Type B pancreatic cell (in vitro differentiated cells): ENCODE data around the gene SH2B3. TPM values are rescaled to one million over a fixed set of nuclear protein-coding genes. Genes with fewer than 3 reads are reported as not detected.
A peak's percentile ranks its signal among the peaks of the same experiment; 100 is the strongest.

Experiments used
- DNase-seq: peaks from one replicate; pipeline ENCODE4 v3.0.0; 2021; ENCODE audit warnings: mixed read lengths; ENCODE audit not compliant: unreplicated experiment; ENCODE audit errors: extremely low spot score
- H3K27ac Mint-ChIP-seq: 2 replicates; pipeline ENCODE4 v1.8.0; 2021; ENCODE audit warnings: mild to moderate bottlenecking, mixed read lengths
- H3K27me3 Mint-ChIP-seq: 2 replicates; pipeline ENCODE4 v1.8.0; 2021; ENCODE audit warnings: mixed read lengths
- H3K36me3 Mint-ChIP-seq: 2 replicates; pipeline ENCODE4 v1.8.0; 2021; ENCODE audit warnings: mixed read lengths
- H3K4me1 Mint-ChIP-seq: one replicate; pipeline ENCODE4 v1.8.0; 2021; ENCODE audit warnings: mixed read lengths; ENCODE audit not compliant: unreplicated experiment
- H3K4me3 Mint-ChIP-seq: 2 replicates; pipeline ENCODE4 v1.8.0; 2021; ENCODE audit warnings: mild to moderate bottlenecking, mixed read lengths
- H3K9me3 Mint-ChIP-seq: 2 replicates; pipeline ENCODE4 v1.8.0; 2021; ENCODE audit warnings: mixed read lengths
- CTCF ChIP-seq: fragments of 200-600 bp; sonication (generic); conservative IDR thresholded peaks from 2 replicates; pipeline ENCODE4 v1.5.0; 2021; ENCODE audit warnings: antibody characterized with exemption, mild to moderate bottlenecking
- total RNA-seq: library from RNA; stranded (reverse); gene quantifications from 2 replicates; pipeline ENCODE4 v1.2.1, GENCODE V29; 2021; ENCODE audit warnings: low replicate concordance

The SH2B3 gene
- total RNA-seq, 1 donor from 2014 or later: 5.2 TPM

DNA sequence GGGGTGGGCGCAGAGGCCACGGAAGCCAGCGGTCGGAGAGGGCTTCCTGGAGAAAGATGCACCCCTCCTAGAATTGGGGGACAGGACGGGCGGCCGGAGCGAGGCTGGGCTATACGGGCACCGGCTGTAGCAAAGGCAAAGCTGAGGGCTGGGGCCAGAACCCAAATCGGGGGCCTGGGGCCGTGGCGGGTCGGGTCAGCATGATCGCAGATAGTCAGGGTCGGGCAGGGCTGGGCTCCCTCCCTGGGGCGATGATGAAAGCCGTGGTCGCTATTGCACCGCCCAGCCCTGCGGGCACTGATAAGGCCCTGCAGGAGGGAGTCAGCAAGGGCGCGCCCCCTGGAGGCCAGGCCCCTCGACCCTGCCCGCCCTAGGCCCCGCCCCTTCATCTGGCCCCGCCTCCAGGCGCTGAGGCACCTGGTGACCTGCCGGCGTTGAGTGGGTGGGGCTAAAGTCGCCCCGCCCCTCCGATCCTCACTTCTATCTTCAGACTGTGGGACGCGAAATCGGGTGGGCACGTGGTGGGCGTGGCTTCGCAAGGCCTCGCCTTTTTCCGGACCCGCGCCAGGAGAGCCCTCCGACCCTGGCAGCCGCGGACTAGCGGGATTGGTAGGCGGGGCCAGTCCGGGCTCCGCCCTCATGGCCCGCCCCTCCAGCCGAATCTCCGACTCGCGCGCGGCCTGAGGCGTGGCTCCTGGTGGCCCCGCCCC, 419 bp upstream of the SH2B3 start:
- DNase-seq: peak; percentile 97
- no peaks in the 10 kb centered on the region for H3K9me3 Mint-ChIP-seq
- H3K27me3 Mint-ChIP-seq: peaks cover 26% of the 10 kb centered on the region
- H3K27ac Mint-ChIP-seq: no peak overlapping the region
- H3K36me3 Mint-ChIP-seq: no peaks in the 10 kb centered on the region
- TF ChIP-seq CTCF: peak; percentile 71
- peaks cover 27% of the 10 kb centered on the region for H3K4me1 Mint-ChIP-seq
- peak overlapping the region; percentile 87 for H3K4me3 Mint-ChIP-seq

DNA sequence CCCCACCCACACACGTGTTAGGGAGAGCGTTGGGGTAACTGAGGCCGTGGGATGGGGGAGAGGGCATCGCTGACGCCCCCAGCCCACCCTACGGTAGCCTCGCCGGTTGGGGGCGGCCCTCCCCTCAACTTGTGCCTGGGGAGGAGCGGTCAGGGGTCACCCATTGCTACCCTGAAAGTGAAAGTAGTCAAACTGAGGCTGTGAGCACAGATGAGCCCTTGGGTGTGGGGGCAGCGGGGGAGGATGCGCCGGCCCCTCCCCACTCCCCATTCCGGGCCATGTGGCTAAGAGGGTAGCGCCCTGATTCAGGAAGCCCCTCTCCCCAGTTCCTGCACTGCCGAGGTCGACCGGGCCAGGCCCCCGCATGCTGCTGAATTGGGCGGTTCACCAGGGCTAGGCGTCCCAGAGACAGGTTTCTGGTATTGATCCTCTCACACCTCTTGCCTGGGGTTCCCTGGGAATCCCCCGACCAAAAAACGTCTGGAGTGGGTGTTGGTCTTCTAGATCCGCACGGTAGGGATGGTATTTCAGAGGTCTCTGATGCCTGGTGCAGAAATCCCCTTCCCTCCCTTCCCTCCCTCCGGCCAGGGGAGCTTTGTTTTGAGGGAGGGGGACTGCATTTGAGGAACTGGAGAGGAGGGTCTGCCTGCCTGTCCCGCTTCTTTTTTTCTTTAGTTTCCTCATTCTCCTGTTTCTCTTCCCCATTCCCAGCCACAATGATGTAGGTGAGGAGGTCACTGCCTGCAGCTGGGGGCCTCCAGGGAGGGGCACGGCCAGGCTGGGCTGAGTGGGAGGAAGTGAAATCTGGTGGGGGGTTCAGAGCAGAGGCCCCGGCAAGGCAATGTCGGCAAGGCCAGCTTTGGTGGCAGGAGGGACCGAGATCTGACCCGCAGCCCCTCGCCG, 1.0 kb downstream of the SH2B3 start:
- Mint-ChIP-seq H3K4me1 (peaks cover 27% of the 10 kb centered on the region), H3K27ac (no peak overlapping the region), H3K36me3 (no peaks in the 10 kb centered on the region), H3K9me3 (no peaks in the 10 kb centered on the region), H3K4me3 (peak overlapping the region; percentile 85), H3K27me3 (peaks cover 26% of the 10 kb centered on the region)
- TF ChIP-seq CTCF: no peak
- no peak for DNase-seq

GRCh38 chr12:111407377-111408115, 1.8 kb downstream of the SH2B3 start:
- Mint-ChIP-seq H3K27ac (no peak overlapping the region), H3K27me3 (peaks cover 29% of the 10 kb centered on the region), H3K36me3 (no peaks in the 10 kb centered on the region), H3K4me3 (peak overlapping the region; percentile 85), H3K4me1 (peaks cover 31% of the 10 kb centered on the region), H3K9me3 (no peaks in the 10 kb centered on the region)
- no peak for DNase-seq
- TF ChIP-seq CTCF: no peak

DNA sequence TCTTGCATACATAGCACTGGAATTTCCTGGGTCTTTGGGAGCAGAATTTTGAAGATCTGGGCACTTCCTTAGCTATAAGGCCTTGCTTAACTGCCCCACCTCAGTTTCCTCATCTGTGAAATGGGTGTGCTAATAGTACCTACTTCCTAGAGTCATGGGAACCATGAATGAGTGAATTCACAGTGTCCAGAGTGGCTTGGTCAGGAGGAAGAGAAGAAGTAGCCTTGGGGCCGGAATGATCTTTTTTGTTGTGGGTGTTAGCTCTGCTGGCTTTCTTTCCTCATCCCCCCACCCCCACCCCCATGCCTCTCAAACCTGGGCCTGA, 2.4 kb downstream of the SH2B3 start:
- H3K27ac Mint-ChIP-seq: no peak overlapping the region
- no peak overlapping the region for H3K4me3 Mint-ChIP-seq
- H3K36me3 Mint-ChIP-seq: no peaks in the 10 kb centered on the region
- peaks cover 33% of the 10 kb centered on the region for H3K4me1 Mint-ChIP-seq
- no peak for TF ChIP-seq CTCF
- peaks cover 26% of the 10 kb centered on the region for H3K27me3 Mint-ChIP-seq
- no peak for DNase-seq
- no peaks in the 10 kb centered on the region for H3K9me3 Mint-ChIP-seq

DNA sequence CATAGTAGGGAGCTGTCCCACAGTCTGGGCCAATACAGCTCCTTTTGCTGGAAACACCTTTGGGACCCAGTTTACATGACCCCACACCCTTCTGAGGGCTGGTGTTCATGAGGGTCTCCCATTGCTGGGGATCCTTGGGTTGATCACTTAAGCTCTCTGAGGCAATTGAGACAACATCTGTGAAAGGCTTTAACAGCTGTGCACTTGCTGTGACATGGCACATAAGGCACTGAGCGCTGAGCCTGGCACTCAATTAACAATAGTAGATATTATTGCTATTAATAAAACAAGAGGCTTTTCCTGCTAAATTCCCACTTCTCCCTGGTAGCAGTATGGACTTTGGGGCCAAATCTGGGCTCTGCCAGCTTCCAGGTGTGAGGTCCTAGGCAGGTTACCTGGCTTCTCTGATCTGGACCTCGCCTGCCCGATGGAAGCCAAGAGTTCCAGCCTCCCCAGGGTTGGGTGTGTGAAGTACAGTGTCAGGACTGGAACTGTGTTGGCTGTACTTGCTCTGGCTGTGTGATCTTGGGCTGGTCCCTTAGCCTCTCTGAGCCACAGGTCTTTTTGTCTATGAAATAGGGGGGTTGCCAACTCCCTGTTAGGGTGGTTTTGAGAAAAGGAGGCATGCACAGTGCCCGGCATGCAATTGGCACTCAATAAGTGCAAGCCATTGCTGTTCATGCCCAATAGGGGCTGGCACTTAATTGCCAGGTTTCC, 3.1 kb downstream of the SH2B3 start:
- no peak overlapping the region for H3K27ac Mint-ChIP-seq
- H3K4me3 Mint-ChIP-seq: no peak overlapping the region
- no peaks in the 10 kb centered on the region for H3K9me3 Mint-ChIP-seq
- H3K36me3 Mint-ChIP-seq: no peaks in the 10 kb centered on the region
- no peak for DNase-seq
- H3K27me3 Mint-ChIP-seq: peaks cover 28% of the 10 kb centered on the region
- peaks cover 37% of the 10 kb centered on the region for H3K4me1 Mint-ChIP-seq
- no peak for TF ChIP-seq CTCF
